GM19193 (cell line): ENCODE results near the gene LIPA.

Source experiments
- POLR2A ChIP-seq: IDR thresholded peaks from 4 replicates; pipeline ENCODE4 v1.6.1; 2011; ENCODE audit not compliant: insufficient read depth, insufficient read length; ENCODE audit errors: extremely low read depth

Gene LIPA

GRCh38 chr10:89250865-89251408 is 638 bp downstream of the LIPA start:
- no peak for TF ChIP-seq POLR2A

GRCh38 chr10:89248990-89249389 is 2.6 kb downstream of the LIPA start:
- TF ChIP-seq POLR2A, result no peak

- no peak for TF ChIP-seq POLR2A
Measured at GRCh38 chr10:89245802-89246201, 5.8 kb downstream of the LIPA start.

- no peak for TF ChIP-seq POLR2A
Measured at GRCh38 chr10:89242840-89243568, 8.6 kb downstream of the LIPA start.

- TF ChIP-seq POLR2A, result no peak
Measured at GRCh38 chr10:89242345-89242684, 9.3 kb downstream of the LIPA start.

GRCh38 chr10:89241486-89242344 is 9.9 kb downstream of the LIPA start:
- TF ChIP-seq POLR2A, result no peak

- no peak for TF ChIP-seq POLR2A
Measured at GRCh38 chr10:89241026-89241425, 10.5 kb downstream of the LIPA start.

- TF ChIP-seq POLR2A, result no peak
Measured at GRCh38 chr10:89240519-89240918, 11.1 kb downstream of the LIPA start.

GRCh38 chr10:89238956-89239644 is 12.5 kb downstream of the LIPA start:
- no peak for TF ChIP-seq POLR2A

- TF ChIP-seq POLR2A, result no peak
Measured at GRCh38 chr10:89237849-89238248, 13.7 kb downstream of the LIPA start.

- TF ChIP-seq POLR2A, result no peak
Measured at GRCh38 chr10:89236226-89236797, 15.3 kb downstream of the LIPA start.

GRCh38 chr10:89235073-89235798 is 16.3 kb downstream of the LIPA start:
- no peak for TF ChIP-seq POLR2A

- no peak for TF ChIP-seq POLR2A
Measured at GRCh38 chr10:89233033-89233432, 18.5 kb downstream of the LIPA start.

GRCh38 chr10:89228962-89229361 is 22.6 kb downstream of the LIPA start:
- TF ChIP-seq POLR2A, result no peak
